Heart right ventricle (tissue), 16 donors: ENCODE results near the gene GLB1L3. TPM values are rescaled to one million over a fixed set of nuclear protein-coding genes. Genes with fewer than 3 reads are reported as not detected.

ENCODE experiments used
- ATAC-seq, 8 donors: fragments of 200-7000 bp; cut with Tn5 transposase; one replicate each; pipeline ENCODE4 v1.9.1; 2020; ENCODE audit warnings: mild to moderate bottlenecking in 8 of 8, moderate library complexity in 8 of 8, moderate number of reproducible peaks in 1 of 8
- DNase-seq, 2 donors: peaks; one replicate each; pipeline ENCODE4 v3.0.0-alpha.2; 2020
- H3K27ac ChIP-seq, 10 donors: fragments of 200-600 bp; sonication (generic) in 2 of 10; one replicate each; pipeline versions ENCODE4 v1.5.0 to v1.8.0; 2020 to 2022; ENCODE audit warnings: mild to moderate bottlenecking in 3 of 10
- H3K27me3 ChIP-seq, 7 donors: fragments of 200-600 bp; one replicate each; pipeline ENCODE4 v1.8.0; 2021 to 2022; ENCODE audit warnings: mild to moderate bottlenecking in 2 of 7
- H3K36me3 ChIP-seq, 9 donors: fragments of 200-600 bp; sonication (generic) in 1 of 9; one replicate each; pipeline versions ENCODE4 v1.5.0 to v1.8.0; 2020 to 2022; ENCODE audit warnings: mild to moderate bottlenecking in 2 of 9
- H3K4me1 ChIP-seq, 9 donors: fragments of 200-600 bp; sonication (generic) in 1 of 9; one replicate each; pipeline versions ENCODE4 v1.5.0 to v1.8.0; 2020 to 2022; ENCODE audit warnings: mild to moderate bottlenecking in 4 of 9
- H3K4me3 ChIP-seq, 10 donors: fragments of 200-600 bp; sonication (generic) in 2 of 10; one replicate each; pipeline versions ENCODE4 v1.5.0 to v1.8.0; 2020 to 2022; ENCODE audit warnings: mild to moderate bottlenecking in 7 of 10, moderate library complexity in 2 of 10
- H3K9me3 ChIP-seq, 11 donors: fragments of 200-600 bp in 10 of 11; sonication (generic) in 2 of 11; one replicate each; pipeline versions ENCODE4 v1.5.0 to v1.8.0; 2013 to 2022; ENCODE audit warnings: mild to moderate bottlenecking in 2 of 11, control low read depth in 1 of 11, moderate library complexity in 1 of 11
- CTCF ChIP-seq, 9 donors: fragments of 200-600 bp; sonication (generic) in 2 of 9; IDR thresholded peaks; one replicate each; pipeline versions ENCODE4 v1.5.0 to v1.8.0; 2021 to 2022; ENCODE audit warnings: antibody characterized with exemption in 9 of 9, mild to moderate bottlenecking in 5 of 9, moderate library complexity in 1 of 9
- WGBS, 2 donors: extraction: QIAGEN DNeasy Blood & Tissue Kit; methylation state at CpG; one replicate each; pipeline ENCODE4 v1.1.7; 2013; ENCODE audit warnings: inconsistent platforms in 1 of 2; 5-methylcytosine and 5-hydroxymethylcytosine counted together
- intact Hi-C, 10 donors: fragments of 100-400 bp; cut with DNase I; formaldehyde crosslinking; loops; one replicate each; pipeline versions ENCODE4 v1.11.1 to v1.14.2; 2022
- polyA plus RNA-seq, 2 donors: library from polyadenylated mRNA; stranded (reverse); fragments of 200-250 nt; gene quantifications; one replicate each; pipeline ENCODE4 v1.2.3, GENCODE V29; 2013
- total RNA-seq, 10 donors: library from RNA; stranded (reverse); fragmentation: NEBNext Ultra II Directional in 3 of 10; extraction: Animal tissue kit (Norgen Biotek cat#: 25700) in 3 of 10; gene quantifications; one replicate each; pipeline versions ENCODE4 v1.2.1 to v1.2.4, GENCODE V29; 2021 to 2023
- donor health status: Arrhythmogenic right ventricular cardiomyopathy.
- donor health status: ischemic (EF 13 %, LVEDD 7.1; RV severe dilation, severe dysfunction).
- donor health status: healthy with polysubstance abuse.
- donor health status: DM: no; HTN: yes; CAD: no.
- donor health status: DM: no; HTN: no; CAD: no.
- donor health status: ischemic (EF 25% LVEDD 6.9; RV normal size, moderate dysfunction).
- donor health status: ischemic (EF 25% LVEDD 5.7; RV mildly dilated, moderate dysfunction).
- donor health status: healthy.
- donor health status: DM: yes; HTN: yes; CAD: no.
- donor health status: Ischemic cardiomyopathy.
- donor health status: ischemic (EF 35%, LVEDD 5.7; RV mildly dilated, moderate dysfunction).
- donor health status: nonischemic (EF 11% LVEDD 7.7; RV severe dilation, severe dysfunction).
- donor health status: DM: yes; HTN: yes; CAD: no.
- donor health status: PGD.
- donor health status: ischemic (EF 29% LVEDD 5.4; RV normal size, mild dysfunction).
- donor health status: nonischemic (EF 23%, LVEDD 6.1; RV moderate dilation, normal function).

GLB1L3 gene
- total and polyA plus RNA-seq, 12 donors, result not detected

- Histone ChIP-seq H3K4me1 (no peaks in the 10 kb centered on the region), H3K27me3 (peaks cover 0 to 22% (median 2%) of the 10 kb centered on the region in 7 donors), H3K27ac (no peak overlapping the region), H3K4me3 (no peak overlapping the region), H3K9me3 (peaks cover 0 to 11% (median 2%) of the 10 kb centered on the region in 11 donors), H3K36me3 (no peaks in the 10 kb centered on the region)
- ATAC-seq (no peak), DNase-seq (no peak)
- no peak for TF ChIP-seq CTCF (IDR thresholded peaks at IDR 0.05)
- intact Hi-C loops, result no loop called here
- 86 to 89% methylated on average over 12 of the region's 12 CpGs for WGBS, 2 donors
These were observed 36.0 kb downstream of the GLB1L3 start for GRCh38 chr11:134312223-134312622.

GRCh38 chr11:134312807-134313206 lies 36.6 kb downstream of the GLB1L3 start:
- intact Hi-C loops, result no loop called here
- Histone ChIP-seq H3K36me3 (no peaks in the 10 kb centered on the region), H3K4me3 (no peak overlapping the region), H3K9me3 (peaks cover 0 to 16% (median 6%) of the 10 kb centered on the region in 11 donors), H3K27me3 (peaks cover 0 to 19% (median 0%) of the 10 kb centered on the region in 7 donors), H3K27ac (no peak overlapping the region), H3K4me1 (no peaks in the 10 kb centered on the region)
- 66 to 72% methylated on average over 5 of the region's 5 CpGs for WGBS, 2 donors
- DNase-seq (no peak), ATAC-seq (no peak)
- TF ChIP-seq CTCF (IDR thresholded peaks at IDR 0.05), result no peak

- 85 to 86% methylated on average over 10 of the region's 10 CpGs for WGBS, 2 donors
- H3K4me3 ChIP-seq, result no peak overlapping the region
- TF ChIP-seq CTCF (IDR thresholded peaks at IDR 0.05), result no peak
- DNase-seq (no peak), ATAC-seq (no peak)
- no peaks in the 10 kb centered on the region for H3K4me1 ChIP-seq
- peaks cover 0 to 19% (median 0%) of the 10 kb centered on the region in 7 donors for H3K27me3 ChIP-seq
- H3K36me3 ChIP-seq, result no peaks in the 10 kb centered on the region
- no peak overlapping the region for H3K27ac ChIP-seq
- H3K9me3 ChIP-seq, result peaks cover 0 to 22% (median 6%) of the 10 kb centered on the region in 11 donors
- intact Hi-C loops, result no loop called here
These were observed 37.2 kb downstream of the GLB1L3 start for GRCh38 chr11:134313379-134313778.

- DNase-seq, result no peak
- H3K27ac ChIP-seq, result no peak overlapping the region
- peak in 1 of 8 donors; percentile 39 for ATAC-seq
- 72 to 73% methylated on average over 9 of the region's 9 CpGs for WGBS, 2 donors
- peaks cover 0 to 19% (median 0%) of the 10 kb centered on the region in 7 donors for H3K27me3 ChIP-seq
- peaks cover 0 to 27% (median 6%) of the 10 kb centered on the region in 11 donors for H3K9me3 ChIP-seq
- no peaks in the 10 kb centered on the region for H3K4me1 ChIP-seq
- intact Hi-C loops, result no loop called here
- no peak for TF ChIP-seq CTCF (IDR thresholded peaks at IDR 0.05)
- no peaks in the 10 kb centered on the region for H3K36me3 ChIP-seq
- H3K4me3 ChIP-seq, result no peak overlapping the region
These were observed 37.8 kb downstream of the GLB1L3 start for GRCh38 chr11:134313821-134314607.
